Ascending aorta (tissue), 2 donors: Measurements from ENCODE around the gene SLCO3A1. TPM values are rescaled to one million over a fixed set of nuclear protein-coding genes. Genes with fewer than 3 reads are reported as not detected.

Source experiments
- DNase-seq, 2 donors: peaks; one replicate each; pipeline ENCODE4 v3.0.0-alpha.2; 2019; ENCODE audit warnings: low spot score in 2 of 2
- H3K27ac ChIP-seq, 2 donors: fragments of 200-600 bp; sonication (generic); one replicate each; pipeline ENCODE4 v1.5.1; 2016 to 2017; ENCODE audit warnings: mild to moderate bottlenecking in 1 of 2
- H3K27me3 ChIP-seq: fragments of 200-600 bp; sonication (generic); one replicate; pipeline ENCODE4 v1.5.1; 2017
- H3K36me3 ChIP-seq, 2 donors: fragments of 200-600 bp; sonication (generic); one replicate each; pipeline ENCODE4 v1.5.1; 2016
- H3K4me1 ChIP-seq, 2 donors: fragments of 200-600 bp; sonication (generic); one replicate each; pipeline ENCODE4 v1.5.1; 2016 to 2017; ENCODE audit warnings: mild to moderate bottlenecking in 1 of 2
- H3K4me3 ChIP-seq, 2 donors: fragments of 200-600 bp; sonication (generic); one replicate each; pipeline ENCODE4 v1.5.1; 2016 to 2017; ENCODE audit warnings: mild to moderate bottlenecking in 1 of 2
- H3K9me3 ChIP-seq, 2 donors: fragments of 200-600 bp; sonication (generic); one replicate each; pipeline ENCODE4 v1.5.1; 2016
- intact Hi-C: fragments of 100-400 bp; cut with DNase I; formaldehyde crosslinking; loops from one replicate; pipeline ENCODE4 v1.15.1; 2023
- total RNA-seq: library from RNA; depleted of rRNA; stranded (reverse); fragments of >200 nt; gene quantifications from one replicate; pipeline ENCODE4 v1.1.0, GENCODE V29; 2016
- TF ChIP-seq, protein P1 (sequence below), 3 experiments: fragments of 200-600 bp in 2 of 3; fragments of 450-650 bp in 1 of 3; sonication (generic) in 2 of 3; IDR thresholded peaks; one replicate each; pipeline ENCODE4 v1.5.1; 2016 to 2019; ENCODE audit warnings: antibody characterized with exemption in 3 of 3, mild to moderate bottlenecking in 1 of 3, moderate library complexity in 1 of 3

Gene SLCO3A1
- total RNA-seq, 1 donor from 2014 or later, result 53.2 TPM

DNA sequence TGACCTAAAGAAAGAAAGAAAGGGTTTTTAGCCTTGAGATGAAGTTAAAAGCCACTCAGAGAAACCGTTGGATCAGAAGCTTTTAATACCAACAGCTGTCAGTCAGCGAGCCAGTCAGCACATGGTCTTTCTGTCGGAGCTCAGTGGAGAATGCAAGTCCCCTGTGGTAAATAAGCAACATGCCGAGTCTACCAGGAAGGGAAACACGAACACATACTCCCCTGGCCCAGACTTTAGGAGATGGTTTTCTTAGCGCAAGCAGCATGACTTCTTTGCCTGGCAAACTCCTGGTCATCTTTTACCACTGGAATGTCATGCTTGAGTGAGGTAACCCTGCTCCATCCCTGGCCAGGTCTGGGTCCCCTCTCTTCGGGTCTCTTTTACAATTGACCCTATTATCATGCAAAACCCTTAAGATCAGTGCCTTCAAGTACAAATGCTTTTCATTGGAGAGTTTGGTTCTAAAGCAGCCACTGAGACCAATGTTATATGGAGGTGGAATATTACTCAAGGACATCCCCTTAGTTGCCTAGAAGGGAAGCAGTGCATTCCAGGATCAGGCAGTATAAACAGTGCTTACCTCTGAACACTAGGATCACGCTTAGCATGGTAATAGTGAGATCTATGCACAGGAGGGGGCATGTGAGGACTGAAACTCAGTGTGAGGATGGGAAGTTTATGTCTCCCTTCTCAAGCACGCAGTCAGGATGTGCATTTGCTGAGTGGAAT lies 28.2 kb downstream of the SLCO3A1 start:
- DNase-seq, result no peak
- Histone ChIP-seq H3K27me3 (no peaks in the 10 kb centered on the region), H3K36me3 (no peaks in the 10 kb centered on the region), H3K9me3 (no peaks in the 10 kb centered on the region), H3K4me3 (no peak overlapping the region), H3K4me1 (no peaks in the 10 kb centered on the region), H3K27ac (no peak overlapping the region)
- intact Hi-C loops, result loop anchor here (2.0 kb wide), 1 partner anchor 195 kb away; no protein-coding TSS in a partner anchor
- TF ChIP-seq, protein P1, sequence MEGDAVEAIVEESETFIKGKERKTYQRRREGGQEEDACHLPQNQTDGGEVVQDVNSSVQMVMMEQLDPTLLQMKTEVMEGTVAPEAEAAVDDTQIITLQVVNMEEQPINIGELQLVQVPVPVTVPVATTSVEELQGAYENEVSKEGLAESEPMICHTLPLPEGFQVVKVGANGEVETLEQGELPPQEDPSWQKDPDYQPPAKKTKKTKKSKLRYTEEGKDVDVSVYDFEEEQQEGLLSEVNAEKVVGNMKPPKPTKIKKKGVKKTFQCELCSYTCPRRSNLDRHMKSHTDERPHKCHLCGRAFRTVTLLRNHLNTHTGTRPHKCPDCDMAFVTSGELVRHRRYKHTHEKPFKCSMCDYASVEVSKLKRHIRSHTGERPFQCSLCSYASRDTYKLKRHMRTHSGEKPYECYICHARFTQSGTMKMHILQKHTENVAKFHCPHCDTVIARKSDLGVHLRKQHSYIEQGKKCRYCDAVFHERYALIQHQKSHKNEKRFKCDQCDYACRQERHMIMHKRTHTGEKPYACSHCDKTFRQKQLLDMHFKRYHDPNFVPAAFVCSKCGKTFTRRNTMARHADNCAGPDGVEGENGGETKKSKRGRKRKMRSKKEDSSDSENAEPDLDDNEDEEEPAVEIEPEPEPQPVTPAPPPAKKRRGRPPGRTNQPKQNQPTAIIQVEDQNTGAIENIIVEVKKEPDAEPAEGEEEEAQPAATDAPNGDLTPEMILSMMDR (IDR thresholded peaks at IDR 0.05), result no peak

DNA sequence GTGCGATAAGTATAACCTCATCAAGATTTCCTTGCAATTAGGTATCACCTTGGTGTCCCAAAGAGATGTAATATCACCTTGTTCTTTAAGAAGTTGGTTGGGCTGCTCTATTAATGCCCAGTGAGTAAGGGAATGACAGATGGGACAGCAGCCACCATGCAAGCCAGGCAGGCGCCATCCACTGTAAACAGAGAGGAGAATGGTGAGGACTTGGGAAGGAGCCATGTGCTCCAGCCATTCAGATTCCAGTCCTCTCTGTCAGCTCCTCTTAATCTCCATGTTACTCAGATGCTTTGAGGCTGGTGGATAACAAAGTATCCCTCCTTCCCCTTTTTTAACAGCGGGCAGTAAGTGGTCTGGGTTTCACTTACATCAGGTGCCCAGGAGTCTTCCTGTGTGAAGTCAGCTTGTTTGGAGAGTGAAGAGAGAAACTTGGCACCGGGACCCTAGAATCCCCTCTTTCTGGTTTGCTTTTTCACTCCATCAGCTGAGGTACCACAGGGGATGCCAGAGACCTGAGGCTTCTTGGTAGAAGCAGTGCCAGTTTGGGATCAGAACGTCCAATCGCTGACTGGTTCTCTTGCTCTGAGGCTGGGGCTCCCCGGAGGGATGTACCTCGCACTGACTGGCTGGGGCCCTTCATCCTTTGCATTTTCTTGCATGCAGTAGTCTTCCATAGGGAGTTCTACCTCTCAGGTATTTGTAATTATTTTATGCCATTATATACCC lies 29.5 kb downstream of the SLCO3A1 start:
- peaks cover 0 to 5% of the 10 kb centered on the region in 2 donors for H3K4me1 ChIP-seq
- no peak overlapping the region for H3K27ac ChIP-seq
- no peak overlapping the region for H3K4me3 ChIP-seq
- DNase-seq, result no peak
- no peaks in the 10 kb centered on the region for H3K36me3 ChIP-seq
- intact Hi-C loops, result loop anchor here (2.0 kb wide), 1 partner anchor 194 kb away; no protein-coding TSS in a partner anchor
- TF ChIP-seq, protein P1 (IDR thresholded peaks at IDR 0.05), result no peak
- no peaks in the 10 kb centered on the region for H3K9me3 ChIP-seq
- no peaks in the 10 kb centered on the region for H3K27me3 ChIP-seq

DNA sequence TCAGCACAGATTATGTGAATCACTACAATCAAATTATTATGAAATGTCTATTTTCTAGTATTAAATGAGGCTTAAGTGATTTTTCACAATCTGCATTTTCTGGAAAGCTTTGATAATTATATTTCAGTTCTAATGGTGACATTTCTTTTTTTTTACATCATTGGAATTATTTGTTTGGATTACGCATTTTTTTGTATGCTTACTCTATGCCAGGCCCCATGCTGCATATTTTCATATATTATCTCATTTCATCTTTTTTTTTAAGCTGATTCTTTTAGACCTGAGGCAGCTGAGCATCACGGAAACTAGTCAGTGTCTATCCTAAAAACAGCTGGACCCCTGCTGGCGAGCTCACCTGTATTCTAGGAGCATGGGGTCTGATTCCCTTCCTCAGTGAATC lies 31.1 kb downstream of the SLCO3A1 start:
- Histone ChIP-seq H3K9me3 (no peaks in the 10 kb centered on the region), H3K4me1 (peaks cover 0 to 5% of the 10 kb centered on the region in 2 donors), H3K27ac (no peak overlapping the region), H3K27me3 (no peaks in the 10 kb centered on the region), H3K36me3 (no peaks in the 10 kb centered on the region), H3K4me3 (no peak overlapping the region)
- no peak for DNase-seq
- intact Hi-C loops, result no loop called here
- TF ChIP-seq, protein P1 (IDR thresholded peaks at IDR 0.05), result no peak

DNA sequence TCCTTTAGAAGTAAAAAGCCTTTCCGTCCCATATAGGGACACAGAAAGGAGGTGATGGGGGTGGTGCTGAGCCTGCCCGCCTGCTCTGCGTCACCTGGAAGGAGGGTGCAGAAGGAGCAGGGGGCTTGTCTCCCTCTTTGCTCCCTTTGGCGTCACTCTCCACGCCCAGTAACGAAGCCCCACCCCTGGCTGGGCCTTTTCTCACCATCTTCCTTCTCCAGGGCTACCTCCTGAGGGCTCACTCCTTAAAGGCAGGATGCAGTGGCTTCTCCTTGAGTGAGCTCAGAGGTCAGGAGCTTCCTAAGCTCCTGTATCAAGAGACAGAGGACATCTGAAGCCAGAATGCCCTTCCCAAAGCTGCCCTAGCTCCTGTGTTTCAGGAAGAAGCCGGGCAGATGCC lies 31.5 kb downstream of the SLCO3A1 start:
- peaks cover 0 to 5% of the 10 kb centered on the region in 2 donors for H3K4me1 ChIP-seq
- H3K27ac ChIP-seq, result no peak overlapping the region
- DNase-seq, result no peak
- H3K36me3 ChIP-seq, result no peaks in the 10 kb centered on the region
- no peaks in the 10 kb centered on the region for H3K9me3 ChIP-seq
- intact Hi-C loops, result no loop called here
- no peaks in the 10 kb centered on the region for H3K27me3 ChIP-seq
- no peak overlapping the region for H3K4me3 ChIP-seq
- TF ChIP-seq, protein P1 (IDR thresholded peaks at IDR 0.05), result no peak

DNA sequence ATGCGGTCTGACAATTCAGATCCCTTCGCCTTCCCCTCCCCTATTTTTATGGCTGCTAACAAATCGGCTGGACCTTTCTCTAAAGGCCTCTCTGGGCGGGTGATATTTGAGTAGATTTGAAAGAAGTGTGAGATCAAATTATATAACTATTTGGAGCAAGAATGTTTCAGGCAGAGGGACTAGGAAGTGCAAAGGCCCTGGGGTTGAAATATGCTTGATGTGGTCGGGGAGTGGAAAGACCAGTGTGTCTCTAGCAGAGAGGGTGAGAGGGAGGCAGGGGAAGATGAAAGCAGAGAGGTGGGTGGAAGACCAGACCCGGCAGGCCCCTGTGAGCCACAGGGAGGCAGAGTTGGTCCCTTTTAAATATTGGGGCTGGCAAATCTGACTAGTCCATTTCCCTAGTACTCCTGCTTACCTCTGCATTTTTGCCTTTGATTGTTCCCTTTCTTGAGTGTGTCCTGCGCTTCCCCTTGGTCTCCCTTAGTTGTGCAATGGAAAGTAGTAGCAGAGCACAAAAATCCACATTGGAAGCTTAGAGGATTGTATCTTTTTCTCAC lies 32.3 kb downstream of the SLCO3A1 start:
- Histone ChIP-seq H3K27ac (no peak overlapping the region), H3K27me3 (no peaks in the 10 kb centered on the region), H3K36me3 (no peaks in the 10 kb centered on the region), H3K9me3 (no peaks in the 10 kb centered on the region), H3K4me3 (no peak overlapping the region), H3K4me1 (peaks cover 0 to 5% of the 10 kb centered on the region in 2 donors)
- no peak for DNase-seq
- TF ChIP-seq, protein P1 (IDR thresholded peaks at IDR 0.05), result no peak
- intact Hi-C loops, result loop anchor here (1.0 kb wide), 1 partner anchor 192 kb away; no protein-coding TSS in a partner anchor
